ENCODE data around the gene SMIM29.

DNA sequence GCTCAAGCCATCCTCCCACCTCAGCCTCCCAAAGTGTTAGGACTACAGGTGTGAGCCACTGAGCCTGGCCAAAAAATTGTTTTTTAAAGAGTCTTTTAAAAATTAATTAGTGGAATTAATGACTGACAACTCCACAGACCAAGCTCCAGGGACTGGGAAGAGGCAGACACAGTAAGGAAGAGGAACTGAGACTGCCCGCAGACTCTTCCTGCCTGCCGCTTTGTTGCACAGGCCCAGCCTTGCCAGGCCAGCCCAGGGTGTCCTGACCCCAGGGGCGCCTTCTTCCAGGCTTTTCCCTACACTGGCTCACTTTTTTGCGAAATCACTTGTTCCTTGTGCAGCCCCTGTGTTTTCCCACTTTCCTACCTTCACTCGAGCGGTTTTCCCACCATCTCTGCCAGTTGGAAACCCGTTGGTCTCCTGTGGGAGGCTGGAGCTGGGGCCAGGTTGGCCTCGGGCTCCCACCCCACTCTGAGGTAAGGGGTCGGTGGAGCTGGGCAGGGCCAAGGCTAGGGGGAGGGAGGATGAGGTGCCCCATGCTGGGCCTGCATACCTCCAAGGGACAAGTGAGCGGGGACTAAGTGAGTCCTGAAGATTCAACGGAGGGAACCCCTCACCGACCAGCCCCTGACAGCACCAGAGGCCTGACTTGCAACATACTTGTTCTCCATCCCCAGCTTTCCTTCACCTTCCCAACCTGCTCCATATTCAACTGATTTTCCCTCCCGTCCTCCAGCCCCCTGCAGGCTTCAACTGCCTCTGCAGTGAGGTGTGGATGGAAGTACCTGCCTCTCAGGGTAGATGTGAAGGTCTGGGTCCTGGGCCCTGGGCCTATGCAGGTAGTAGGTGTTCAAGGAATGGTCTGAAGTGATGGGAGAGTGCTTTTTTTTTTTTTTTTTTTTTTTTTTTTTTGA, 23.5 kb upstream of the SMIM29 start:
- TF ChIP-seq CTCF (conservative IDR thresholded peaks at IDR 0.05; ENCODE audit: low read depth, low read length) (no peak), EZH2 (IDR thresholded peaks at IDR 0.05; ENCODE audit: borderline replicate concordance, low read depth, low read length, poor library complexity, severe bottlenecking) (no peak)
